Measurements from ENCODE around the gene BEST4.
"Not testable (repeated sequence)": the region's sequence is repeated elsewhere in the genome, so short reads cannot be mapped to it uniquely, and the experiment has no call there.

- TF ChIP-seq, protein P1, sequence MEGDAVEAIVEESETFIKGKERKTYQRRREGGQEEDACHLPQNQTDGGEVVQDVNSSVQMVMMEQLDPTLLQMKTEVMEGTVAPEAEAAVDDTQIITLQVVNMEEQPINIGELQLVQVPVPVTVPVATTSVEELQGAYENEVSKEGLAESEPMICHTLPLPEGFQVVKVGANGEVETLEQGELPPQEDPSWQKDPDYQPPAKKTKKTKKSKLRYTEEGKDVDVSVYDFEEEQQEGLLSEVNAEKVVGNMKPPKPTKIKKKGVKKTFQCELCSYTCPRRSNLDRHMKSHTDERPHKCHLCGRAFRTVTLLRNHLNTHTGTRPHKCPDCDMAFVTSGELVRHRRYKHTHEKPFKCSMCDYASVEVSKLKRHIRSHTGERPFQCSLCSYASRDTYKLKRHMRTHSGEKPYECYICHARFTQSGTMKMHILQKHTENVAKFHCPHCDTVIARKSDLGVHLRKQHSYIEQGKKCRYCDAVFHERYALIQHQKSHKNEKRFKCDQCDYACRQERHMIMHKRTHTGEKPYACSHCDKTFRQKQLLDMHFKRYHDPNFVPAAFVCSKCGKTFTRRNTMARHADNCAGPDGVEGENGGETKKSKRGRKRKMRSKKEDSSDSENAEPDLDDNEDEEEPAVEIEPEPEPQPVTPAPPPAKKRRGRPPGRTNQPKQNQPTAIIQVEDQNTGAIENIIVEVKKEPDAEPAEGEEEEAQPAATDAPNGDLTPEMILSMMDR (IDR thresholded peaks at IDR 0.05) = not testable (repeated sequence)
- TF ChIP-seq POLR2A, EP300 (IDR thresholded peaks at IDR 0.05): not testable (repeated sequence)
Measured at GRCh38 chr1:44810762-44811105, 22.8 kb upstream of the BEST4 start.
